GM10266 (cell line): ENCODE measurements around the gene ZFP14.

Experiments
- DNase-seq: peaks from one replicate; pipeline ENCODE4 v3.0.0; 2012; ENCODE audit errors: extremely low spot score
- CTCF ChIP-seq: IDR thresholded peaks from 2 replicates; pipeline ENCODE4 v1.5.1; 2012; ENCODE audit warnings: mild to moderate bottlenecking, low read depth; ENCODE audit not compliant: control insufficient read depth, insufficient read depth; ENCODE audit errors: missing control alignments

ZFP14 gene

GRCh38 chr19:36409841-36410240, 30.8 kb upstream of the ZFP14 start:
- no peak for DNase-seq
- no peak for TF ChIP-seq CTCF

- TF ChIP-seq CTCF = no peak
- DNase-seq = no peak
Measured at GRCh38 chr19:36408101-36408500, 29.1 kb upstream of the ZFP14 start.

GRCh38 chr19:36404498-36404897, 25.5 kb upstream of the ZFP14 start:
- no peak for DNase-seq
- no peak for TF ChIP-seq CTCF

- no peak for TF ChIP-seq CTCF
- no peak for DNase-seq
Measured at GRCh38 chr19:36401475-36401874, 22.5 kb upstream of the ZFP14 start.

- DNase-seq = no peak
- TF ChIP-seq CTCF = no peak
Measured at GRCh38 chr19:36398571-36398970, 19.6 kb upstream of the ZFP14 start.

GRCh38 chr19:36392916-36393673, 14.1 kb upstream of the ZFP14 start:
- TF ChIP-seq CTCF = no peak
- no peak for DNase-seq

GRCh38 chr19:36379510-36379819, 464 bp upstream of the ZFP14 start:
- no peak for TF ChIP-seq CTCF

More at GRCh38 chr19:36379510-36379819, 464 bp upstream of the ZFP14 start:
- no peak for DNase-seq
